Neural cell (in vitro differentiated cells): ENCODE data around the gene CXXC1. TPM values are rescaled to one million over a fixed set of nuclear protein-coding genes. Genes with fewer than 3 reads are reported as not detected.

Source experiments
- H2AFZ ChIP-seq: fragments of 200-600, 300-800 bp; sonication (generic), shearing (Covaris generic); 2 replicates; pipeline ENCODE4 v1.6.0; 2014; ENCODE audit warnings: low read depth, mild to moderate bottlenecking, antibody characterized with exemption, low read length, moderate library complexity
- H3F3A ChIP-seq: fragments of 200-600 bp; shearing (Covaris generic); 2 replicates; pipeline ENCODE4 v1.6.1; 2016; ENCODE audit warnings: mild to moderate bottlenecking, moderate library complexity, mixed read lengths, antibody characterized with exemption, low read length; ENCODE audit not compliant: insufficient read depth, poor library complexity, severe bottlenecking
- H3K27ac ChIP-seq: fragments of 200-600, 300-800 bp; sonication (generic), shearing (Covaris generic); 2 replicates; pipeline ENCODE4 v1.5.1; 2014; ENCODE audit warnings: mild to moderate bottlenecking, low read length, moderate library complexity
- H3K27me3 ChIP-seq: fragments of 300-800, 200-600 bp; sonication (generic), shearing (Covaris generic); 2 replicates; pipeline ENCODE4 v1.6.0; 2014; ENCODE audit warnings: mild to moderate bottlenecking, low read depth, low read length, moderate library complexity; ENCODE audit not compliant: insufficient read depth
- H3K36me3 ChIP-seq: fragments of 300-800, 200-600 bp; sonication (generic), shearing (Covaris generic); 2 replicates; pipeline ENCODE4 v1.5.1; 2014; ENCODE audit warnings: mild to moderate bottlenecking, antibody characterized with exemption, low read length, moderate library complexity; ENCODE audit not compliant: insufficient read depth
- H3K4me2 ChIP-seq: fragments of 300-800, 200-600 bp; sonication (generic), shearing (Covaris generic); 2 replicates; pipeline ENCODE4 v1.6.0; 2014; ENCODE audit warnings: mild to moderate bottlenecking, low read length
- H3K4me3 ChIP-seq: fragments of 300-800, 200-600 bp; sonication (generic), shearing (Covaris generic); 2 replicates; pipeline ENCODE4 v1.5.1; 2014; ENCODE audit warnings: mild to moderate bottlenecking, low read length, moderate library complexity
- H3K79me2 ChIP-seq: fragments of 200-600 bp; shearing (Covaris generic); replicated peaks from 2 replicates; pipeline ENCODE4 v1.6.0; 2014; ENCODE audit warnings: mild to moderate bottlenecking, low read length, moderate library complexity; ENCODE audit not compliant: insufficient read depth
- H3K9ac ChIP-seq: fragments of 300-800, 200-600 bp; sonication (generic), shearing (Covaris generic); 2 replicates; pipeline ENCODE4 v1.6.1; 2016; ENCODE audit warnings: mild to moderate bottlenecking, low read length, mixed read lengths
- H3K9me2 ChIP-seq: fragments of 200-600 bp; shearing (Covaris generic); 2 replicates; pipeline ENCODE4 v1.6.1; 2016; ENCODE audit warnings: mild to moderate bottlenecking, low read length, mixed read lengths; ENCODE audit not compliant: insufficient read depth
- H3K9me3 ChIP-seq: fragments of 200-600, 300-800 bp; sonication (generic), shearing (Covaris generic); 2 replicates; pipeline ENCODE4 v1.6.1; 2016; ENCODE audit warnings: mild to moderate bottlenecking, mixed run types, low read length, moderate library complexity, mixed read lengths
- H4K20me1 ChIP-seq: fragments of 200-600 bp; shearing (Covaris generic); 2 replicates; pipeline ENCODE4 v1.6.1; 2016; ENCODE audit warnings: mild to moderate bottlenecking, mixed run types; ENCODE audit not compliant: insufficient read depth
- EP300 ChIP-seq: fragments of 450-650 bp; conservative IDR thresholded peaks from 2 replicates; pipeline ENCODE4 v1.6.1; 2014; ENCODE audit warnings: antibody characterized with exemption, mild to moderate bottlenecking, moderate library complexity; ENCODE audit not compliant: poor library complexity, severe bottlenecking
- EZH2 ChIP-seq: fragments of 200-600, 300-800 bp; shearing (Covaris generic), sonication (generic); IDR thresholded peaks from 2 replicates; pipeline ENCODE4 v1.6.1; 2014; ENCODE audit warnings: antibody characterized with exemption, low read length, borderline replicate concordance, mild to moderate bottlenecking; ENCODE audit not compliant: insufficient read depth, poor library complexity, severe bottlenecking
- MXI1 ChIP-seq: fragments of 450-650 bp; conservative IDR thresholded peaks from 2 replicates; pipeline ENCODE4 v1.6.1; 2014; ENCODE audit warnings: antibody characterized with exemption, mild to moderate bottlenecking; ENCODE audit not compliant: poor library complexity, severe bottlenecking
- POLR2AphosphoS5 ChIP-seq: IDR thresholded peaks from 2 replicates; pipeline ENCODE4 v1.6.1; 2012
- RAD21 ChIP-seq: fragments of 450-650 bp; conservative IDR thresholded peaks from 2 replicates; pipeline ENCODE4 v1.6.1; 2014; ENCODE audit warnings: antibody characterized with exemption, mild to moderate bottlenecking, moderate library complexity
- SMC3 ChIP-seq: fragments of 450-650 bp; conservative IDR thresholded peaks from 2 replicates; pipeline ENCODE4 v1.6.1; 2014; ENCODE audit warnings: antibody characterized with exemption, mild to moderate bottlenecking, moderate library complexity; ENCODE audit not compliant: poor library complexity
- TAF1 ChIP-seq: IDR thresholded peaks from 2 replicates; pipeline ENCODE4 v1.6.1; 2012; ENCODE audit warnings: low read depth
- polyA plus RNA-seq: library from polyadenylated mRNA; depleted of rRNA; stranded (reverse); fragments of >200 nt; gene quantifications from 2 replicates; pipeline ENCODE4 v1.2.3, GENCODE V29; 2014
- TF ChIP-seq, protein P1 (sequence below): fragments of 450-650 bp; IDR thresholded peaks from 2 replicates; pipeline ENCODE4 v1.5.1; 2014; ENCODE audit warnings: antibody characterized with exemption, mild to moderate bottlenecking, moderate library complexity; ENCODE audit not compliant: poor library complexity, severe bottlenecking
- TF ChIP-seq, protein P2 (sequence below): IDR thresholded peaks from 2 replicates; pipeline ENCODE4 v1.6.1; 2012; ENCODE audit warnings: borderline replicate concordance

CXXC1 gene
- polyA plus RNA-seq, 1 donor from 2014 or later: 99.8 TPM

DNA sequence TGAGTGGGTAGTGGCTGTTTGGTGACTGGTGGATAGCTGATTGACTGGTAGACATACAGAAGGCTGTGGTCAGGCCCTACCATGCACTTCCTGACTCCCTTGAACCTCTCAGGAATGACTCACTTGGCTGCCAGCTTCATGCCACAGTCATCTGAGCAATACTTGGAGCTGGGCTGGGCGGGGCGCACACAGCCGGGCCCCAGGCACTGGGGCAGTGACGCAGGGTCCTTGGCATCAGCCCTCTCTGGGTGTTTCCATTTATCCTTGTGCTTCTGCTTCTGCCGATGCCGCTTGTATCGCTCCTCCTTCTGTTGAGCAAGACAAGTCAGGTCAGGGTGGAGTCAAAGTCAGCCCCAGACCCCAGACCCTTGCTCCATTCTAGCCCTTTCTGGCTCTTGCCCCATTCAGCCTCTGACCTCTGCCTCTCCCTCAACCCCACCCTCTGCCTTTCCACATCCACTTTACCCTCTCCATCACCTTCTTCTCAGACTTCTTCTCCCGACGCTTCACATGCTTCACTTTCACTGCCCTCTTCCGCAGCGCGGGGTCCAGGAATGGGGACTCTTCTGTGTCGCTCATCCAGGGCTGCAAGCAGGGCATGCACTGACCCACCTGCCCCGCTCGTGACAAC is 3.1 kb downstream of the CXXC1 start:
- no peak overlapping the region for H3K4me2 ChIP-seq
- H3K4me3 ChIP-seq: no peak overlapping the region
- TF ChIP-seq EZH2 (no peak), SMC3 (no peak), TAF1 (no peak), RAD21 (no peak), MXI1 (no peak), POLR2AphosphoS5 (no peak), EP300 (no peak)
- TF ChIP-seq, protein P1, sequence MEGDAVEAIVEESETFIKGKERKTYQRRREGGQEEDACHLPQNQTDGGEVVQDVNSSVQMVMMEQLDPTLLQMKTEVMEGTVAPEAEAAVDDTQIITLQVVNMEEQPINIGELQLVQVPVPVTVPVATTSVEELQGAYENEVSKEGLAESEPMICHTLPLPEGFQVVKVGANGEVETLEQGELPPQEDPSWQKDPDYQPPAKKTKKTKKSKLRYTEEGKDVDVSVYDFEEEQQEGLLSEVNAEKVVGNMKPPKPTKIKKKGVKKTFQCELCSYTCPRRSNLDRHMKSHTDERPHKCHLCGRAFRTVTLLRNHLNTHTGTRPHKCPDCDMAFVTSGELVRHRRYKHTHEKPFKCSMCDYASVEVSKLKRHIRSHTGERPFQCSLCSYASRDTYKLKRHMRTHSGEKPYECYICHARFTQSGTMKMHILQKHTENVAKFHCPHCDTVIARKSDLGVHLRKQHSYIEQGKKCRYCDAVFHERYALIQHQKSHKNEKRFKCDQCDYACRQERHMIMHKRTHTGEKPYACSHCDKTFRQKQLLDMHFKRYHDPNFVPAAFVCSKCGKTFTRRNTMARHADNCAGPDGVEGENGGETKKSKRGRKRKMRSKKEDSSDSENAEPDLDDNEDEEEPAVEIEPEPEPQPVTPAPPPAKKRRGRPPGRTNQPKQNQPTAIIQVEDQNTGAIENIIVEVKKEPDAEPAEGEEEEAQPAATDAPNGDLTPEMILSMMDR: no peak
- TF ChIP-seq, protein P2, sequence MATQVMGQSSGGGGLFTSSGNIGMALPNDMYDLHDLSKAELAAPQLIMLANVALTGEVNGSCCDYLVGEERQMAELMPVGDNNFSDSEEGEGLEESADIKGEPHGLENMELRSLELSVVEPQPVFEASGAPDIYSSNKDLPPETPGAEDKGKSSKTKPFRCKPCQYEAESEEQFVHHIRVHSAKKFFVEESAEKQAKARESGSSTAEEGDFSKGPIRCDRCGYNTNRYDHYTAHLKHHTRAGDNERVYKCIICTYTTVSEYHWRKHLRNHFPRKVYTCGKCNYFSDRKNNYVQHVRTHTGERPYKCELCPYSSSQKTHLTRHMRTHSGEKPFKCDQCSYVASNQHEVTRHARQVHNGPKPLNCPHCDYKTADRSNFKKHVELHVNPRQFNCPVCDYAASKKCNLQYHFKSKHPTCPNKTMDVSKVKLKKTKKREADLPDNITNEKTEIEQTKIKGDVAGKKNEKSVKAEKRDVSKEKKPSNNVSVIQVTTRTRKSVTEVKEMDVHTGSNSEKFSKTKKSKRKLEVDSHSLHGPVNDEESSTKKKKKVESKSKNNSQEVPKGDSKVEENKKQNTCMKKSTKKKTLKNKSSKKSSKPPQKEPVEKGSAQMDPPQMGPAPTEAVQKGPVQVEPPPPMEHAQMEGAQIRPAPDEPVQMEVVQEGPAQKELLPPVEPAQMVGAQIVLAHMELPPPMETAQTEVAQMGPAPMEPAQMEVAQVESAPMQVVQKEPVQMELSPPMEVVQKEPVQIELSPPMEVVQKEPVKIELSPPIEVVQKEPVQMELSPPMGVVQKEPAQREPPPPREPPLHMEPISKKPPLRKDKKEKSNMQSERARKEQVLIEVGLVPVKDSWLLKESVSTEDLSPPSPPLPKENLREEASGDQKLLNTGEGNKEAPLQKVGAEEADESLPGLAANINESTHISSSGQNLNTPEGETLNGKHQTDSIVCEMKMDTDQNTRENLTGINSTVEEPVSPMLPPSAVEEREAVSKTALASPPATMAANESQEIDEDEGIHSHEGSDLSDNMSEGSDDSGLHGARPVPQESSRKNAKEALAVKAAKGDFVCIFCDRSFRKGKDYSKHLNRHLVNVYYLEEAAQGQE: no peak
- H3K27me3 ChIP-seq: no peaks in the 10 kb centered on the region
- peaks cover 15% of the 10 kb centered on the region for H3K79me2 ChIP-seq
- H4K20me1 ChIP-seq: no peaks in the 10 kb centered on the region
- no peaks in the 10 kb centered on the region for H3K9me3 ChIP-seq
- no peak overlapping the region for H2AFZ ChIP-seq
- H3K9ac ChIP-seq: no peak overlapping the region
- peaks cover 4% of the 10 kb centered on the region for H3K9me2 ChIP-seq
- H3K36me3 ChIP-seq: no peaks in the 10 kb centered on the region
- H3F3A ChIP-seq: no peaks in the 10 kb centered on the region
- no peak overlapping the region for H3K27ac ChIP-seq

DNA sequence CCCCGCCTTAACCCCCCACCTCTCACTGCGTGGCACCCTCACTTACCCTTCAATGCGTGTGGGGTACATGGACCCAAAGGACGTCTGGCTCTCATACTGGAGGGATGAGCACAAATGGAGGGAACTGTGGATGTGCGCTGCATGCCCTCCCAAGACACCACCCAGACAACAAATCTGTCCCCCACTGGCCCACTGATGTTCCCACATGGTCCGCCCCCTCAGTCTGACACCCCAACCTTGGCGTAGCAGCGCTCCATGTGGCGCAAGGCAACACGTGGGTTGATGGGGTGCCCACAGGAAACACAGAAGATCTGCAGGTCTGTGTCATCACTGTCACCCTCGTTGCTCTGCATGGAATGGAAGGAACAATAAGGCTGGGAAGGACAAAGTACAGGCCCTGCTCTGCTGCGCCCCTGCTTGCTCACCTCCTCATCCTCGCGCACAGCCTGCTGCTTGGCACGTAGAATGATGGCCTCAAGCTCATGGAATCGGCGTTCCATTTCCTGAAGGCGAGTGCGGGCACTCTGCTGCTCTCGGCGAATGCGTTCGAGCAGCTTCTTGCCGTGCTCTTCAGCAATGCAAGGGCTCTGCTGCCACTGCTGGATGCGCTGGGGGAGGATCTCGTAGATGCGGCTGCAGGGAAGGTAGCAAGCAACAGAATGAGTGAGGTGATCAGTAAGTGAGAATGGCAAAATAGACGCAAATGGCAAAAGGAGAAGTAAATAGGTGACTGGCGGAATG is 3.9 kb downstream of the CXXC1 start:
- Histone ChIP-seq H3K4me2 (no peak overlapping the region), H2AFZ (no peak overlapping the region), H4K20me1 (no peaks in the 10 kb centered on the region), H3F3A (no peaks in the 10 kb centered on the region), H3K36me3 (no peaks in the 10 kb centered on the region), H3K9me2 (no peaks in the 10 kb centered on the region), H3K79me2 (peaks cover 23% of the 10 kb centered on the region), H3K9me3 (no peaks in the 10 kb centered on the region), H3K27me3 (no peaks in the 10 kb centered on the region), H3K27ac (no peak overlapping the region), H3K4me3 (no peak overlapping the region), H3K9ac (no peak overlapping the region)
- TF ChIP-seq RAD21 (no peak), TAF1 (no peak), EZH2 (no peak), SMC3 (no peak), MXI1 (no peak), POLR2AphosphoS5 (no peak), EP300 (no peak)
- TF ChIP-seq, protein P2: no peak
- TF ChIP-seq, protein P1: no peak
